Measurements from ENCODE around the gene MEMO1. TPM values are rescaled to one million over a fixed set of nuclear protein-coding genes. Genes with fewer than 3 reads are reported as not detected.

MEMO1 gene
- total RNA-seq, 2 donors from 2014 or later, result 20.9 to 26.1 TPM

- no peaks in the 10 kb centered on the region for H3K4me1 ChIP-seq
- no peak for TF ChIP-seq CTCF (IDR thresholded peaks at IDR 0.05)
- peaks cover 5% of the 10 kb centered on the region for H3K36me3 ChIP-seq
- no peak overlapping the region for H3K27ac ChIP-seq
- no peak overlapping the region for H3K4me3 ChIP-seq
- H3K9me3 ChIP-seq, result no peaks in the 10 kb centered on the region
- H3K27me3 ChIP-seq, result no peaks in the 10 kb centered on the region
- no peak for DNase-seq (ENCODE audit: low spot score)
These were observed 73.1 kb downstream of the MEMO1 start for GRCh38 chr2:31937741-31938140.

GRCh38 chr2:31935370-31935769 lies 75.4 kb downstream of the MEMO1 start:
- H3K4me3 ChIP-seq, result no peak overlapping the region
- H3K27me3 ChIP-seq, result no peaks in the 10 kb centered on the region
- no peak overlapping the region for H3K27ac ChIP-seq
- H3K9me3 ChIP-seq, result no peaks in the 10 kb centered on the region
- DNase-seq (ENCODE audit: low spot score), result no peak
- TF ChIP-seq CTCF (IDR thresholded peaks at IDR 0.05), result no peak
- H3K4me1 ChIP-seq, result no peaks in the 10 kb centered on the region
- H3K36me3 ChIP-seq, result no peaks in the 10 kb centered on the region

- Histone ChIP-seq H3K9me3 (no peaks in the 10 kb centered on the region), H3K27ac (no peak overlapping the region), H3K27me3 (no peaks in the 10 kb centered on the region), H3K36me3 (no peaks in the 10 kb centered on the region), H3K4me1 (no peaks in the 10 kb centered on the region), H3K4me3 (no peak overlapping the region)
- DNase-seq (ENCODE audit: low spot score), result no peak
- TF ChIP-seq CTCF (IDR thresholded peaks at IDR 0.05), result no peak
These were observed 77.7 kb downstream of the MEMO1 start for GRCh38 chr2:31933066-31933465.

- Histone ChIP-seq H3K27me3 (no peaks in the 10 kb centered on the region), H3K36me3 (no peaks in the 10 kb centered on the region), H3K4me1 (no peaks in the 10 kb centered on the region), H3K9me3 (no peaks in the 10 kb centered on the region), H3K4me3 (no peak overlapping the region), H3K27ac (no peak overlapping the region)
- DNase-seq (ENCODE audit: low spot score), result no peak
- no peak for TF ChIP-seq CTCF (IDR thresholded peaks at IDR 0.05)
These were observed 78.2 kb downstream of the MEMO1 start for GRCh38 chr2:31932589-31932988.

- H3K4me1 ChIP-seq, result no peaks in the 10 kb centered on the region
- no peak for TF ChIP-seq CTCF (IDR thresholded peaks at IDR 0.05)
- no peaks in the 10 kb centered on the region for H3K27me3 ChIP-seq
These were observed 78.9 kb downstream of the MEMO1 start for GRCh38 chr2:31931916-31932315.

GRCh38 chr2:31925517-31925916 lies 85.3 kb downstream of the MEMO1 start:
- no peak for TF ChIP-seq CTCF (IDR thresholded peaks at IDR 0.05)
- H3K27ac ChIP-seq, result no peak overlapping the region
- no peaks in the 10 kb centered on the region for H3K27me3 ChIP-seq
- no peak for DNase-seq (ENCODE audit: low spot score)
- no peak overlapping the region for H3K4me3 ChIP-seq
- H3K4me1 ChIP-seq, result no peaks in the 10 kb centered on the region
- no peaks in the 10 kb centered on the region for H3K9me3 ChIP-seq
- no peaks in the 10 kb centered on the region for H3K36me3 ChIP-seq

More at GRCh38 chr2:31931916-31932315, 78.9 kb downstream of the MEMO1 start:
- H3K36me3 ChIP-seq, result no peaks in the 10 kb centered on the region
- no peak for DNase-seq (ENCODE audit: low spot score)
- no peak overlapping the region for H3K27ac ChIP-seq
- no peak overlapping the region for H3K4me3 ChIP-seq
- H3K9me3 ChIP-seq, result no peaks in the 10 kb centered on the region
